Astrocyte (in vitro differentiated cells and primary cell): Measurements from ENCODE around the gene AP3B1.

ENCODE experiments used
- CTCF ChIP-seq: IDR thresholded peaks from 2 replicates; pipeline ENCODE4 v1.5.1; 2011; ENCODE audit warnings: low read depth, mild to moderate bottlenecking, inconsistent platforms, low read length, moderate library complexity; ENCODE audit not compliant: insufficient read depth
- EZH2 ChIP-seq: IDR thresholded peaks from 2 replicates; pipeline ENCODE4 v1.6.1; 2012; ENCODE audit warnings: mild to moderate bottlenecking, low read length, inconsistent platforms; ENCODE audit not compliant: insufficient read depth

- TF ChIP-seq CTCF (no peak), EZH2 (no peak)
These were observed 6.3 kb downstream of the AP3B1 start for GRCh38 chr5:78288246-78288645.
